Activated CD8-positive, alpha-beta memory T cell treated with anti-CD3 and anti-CD28 coated beads for 1 hour (primary cell): ENCODE results near the gene SHCBP1L.
"Not testable (repeated sequence)": the region's sequence is repeated elsewhere in the genome, so short reads cannot be mapped to it uniquely, and the experiment has no call there.

Source experiments
- DNase-seq, 2 donors: peaks; one replicate each; pipeline ENCODE4 v3.0.0-alpha.2; 2020; ENCODE audit warnings: low read depth in 1 of 2; ENCODE audit errors: extremely low read depth in 1 of 2

The SHCBP1L gene

DNA sequence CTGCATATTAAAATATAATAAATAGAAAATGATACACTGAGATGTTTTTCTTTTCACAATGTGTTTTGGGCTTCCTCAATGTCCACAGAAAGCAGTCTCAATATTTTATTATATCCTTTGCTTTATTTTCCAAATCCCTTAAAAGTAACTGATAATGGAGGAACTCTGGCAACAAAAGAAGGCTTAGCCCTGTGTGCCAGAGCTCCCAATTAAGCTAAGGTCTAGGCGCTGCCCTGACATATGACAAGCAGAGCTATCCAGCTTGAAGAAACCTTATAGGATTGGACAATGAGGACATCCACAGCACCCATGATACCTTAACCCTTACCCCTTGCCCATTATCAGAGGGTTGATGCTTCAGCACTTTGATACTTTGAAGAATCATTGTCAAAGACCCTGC lies 12.9 kb upstream of the SHCBP1L start:
- no peak for DNase-seq

DNA sequence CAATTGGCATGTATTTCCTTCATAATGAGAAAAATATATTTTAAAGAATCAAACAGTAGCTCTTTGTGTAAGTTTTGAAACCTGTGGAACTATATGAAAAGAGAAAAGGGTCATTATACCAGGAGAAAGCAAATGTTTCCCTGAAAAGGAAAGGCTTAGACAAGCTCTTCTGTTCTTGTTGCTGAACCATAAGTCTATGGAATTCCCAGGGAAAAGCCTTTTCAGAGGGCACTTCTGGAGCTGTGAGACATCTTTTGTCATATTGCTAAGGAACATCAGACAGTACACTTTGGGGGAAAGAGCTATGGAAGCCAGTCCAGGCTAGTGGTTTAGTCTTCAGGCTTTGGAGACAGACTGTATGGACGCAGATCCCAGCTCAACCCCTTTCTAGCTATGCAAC lies 12.1 kb upstream of the SHCBP1L start:
- no peak for DNase-seq

DNA sequence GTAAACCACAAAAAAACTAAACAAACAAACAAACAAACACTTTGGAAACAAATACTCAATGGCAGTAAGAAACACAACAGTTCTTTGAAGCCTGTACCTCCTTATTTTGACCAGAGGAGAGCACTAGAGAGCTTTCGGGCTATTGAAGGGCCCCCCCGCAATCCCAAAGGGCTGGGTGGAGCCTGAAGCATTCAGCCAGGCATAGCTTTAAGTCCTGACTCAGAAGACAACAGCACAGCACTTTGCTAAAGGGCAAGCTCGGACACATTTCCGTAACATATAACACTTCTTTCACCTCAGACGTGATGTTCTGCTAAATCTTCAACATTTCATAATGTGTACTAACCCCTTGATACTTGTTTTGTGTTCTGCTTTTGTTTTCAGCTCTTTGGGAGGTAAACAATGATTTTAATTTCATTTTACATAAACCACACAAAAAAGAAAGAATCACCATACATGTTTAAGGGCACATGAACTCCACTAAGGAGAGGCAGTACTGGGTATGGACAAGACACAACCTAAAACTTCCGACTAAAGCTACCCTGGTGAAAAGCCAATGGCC lies 9.7 kb upstream of the SHCBP1L start:
- DNase-seq: no peak

DNA sequence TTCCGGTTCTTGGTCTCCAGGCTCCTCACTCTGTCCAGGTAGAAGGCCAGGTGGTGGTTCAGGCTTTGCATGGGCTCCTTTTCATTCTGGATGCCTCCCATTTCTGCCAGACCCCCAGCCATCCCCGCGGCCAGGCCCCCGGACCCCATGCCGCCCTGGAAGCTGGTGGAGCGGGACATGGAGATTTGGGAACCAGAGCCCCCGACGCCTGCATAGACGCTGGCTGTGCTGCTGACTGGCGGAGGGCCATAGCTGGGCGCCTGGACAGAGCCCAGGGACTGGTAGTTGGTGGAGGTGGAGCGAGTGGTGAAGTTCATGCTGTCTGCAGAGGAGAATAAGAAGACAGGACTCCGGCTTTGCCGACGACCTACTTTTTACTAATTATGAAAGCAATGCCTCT lies 7.1 kb upstream of the SHCBP1L start:
- no peak for DNase-seq

DNA sequence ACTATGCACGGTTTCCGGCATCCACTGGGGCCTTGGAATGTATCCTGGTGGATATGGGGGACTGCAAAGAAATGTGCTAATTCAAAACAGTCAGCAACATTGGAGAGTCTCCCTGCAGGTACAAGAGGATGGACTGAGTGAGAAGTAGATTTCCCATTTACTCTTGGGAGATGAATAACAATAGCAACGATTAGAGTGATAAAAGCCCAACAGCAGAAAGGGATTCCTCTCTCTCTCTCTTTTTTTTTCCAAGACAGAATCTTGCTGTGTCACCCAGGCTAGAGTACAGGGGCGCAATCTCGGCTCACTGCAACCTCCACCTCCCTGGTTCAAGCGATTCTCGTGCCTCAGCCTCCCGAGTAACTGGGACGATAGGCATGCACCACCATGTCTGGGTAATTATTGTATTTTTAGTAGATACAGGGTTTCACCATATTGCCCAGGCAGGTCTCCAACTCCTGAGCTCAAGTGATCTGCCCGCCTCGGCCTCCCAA lies 5.0 kb upstream of the SHCBP1L start:
- no peak for DNase-seq

DNA sequence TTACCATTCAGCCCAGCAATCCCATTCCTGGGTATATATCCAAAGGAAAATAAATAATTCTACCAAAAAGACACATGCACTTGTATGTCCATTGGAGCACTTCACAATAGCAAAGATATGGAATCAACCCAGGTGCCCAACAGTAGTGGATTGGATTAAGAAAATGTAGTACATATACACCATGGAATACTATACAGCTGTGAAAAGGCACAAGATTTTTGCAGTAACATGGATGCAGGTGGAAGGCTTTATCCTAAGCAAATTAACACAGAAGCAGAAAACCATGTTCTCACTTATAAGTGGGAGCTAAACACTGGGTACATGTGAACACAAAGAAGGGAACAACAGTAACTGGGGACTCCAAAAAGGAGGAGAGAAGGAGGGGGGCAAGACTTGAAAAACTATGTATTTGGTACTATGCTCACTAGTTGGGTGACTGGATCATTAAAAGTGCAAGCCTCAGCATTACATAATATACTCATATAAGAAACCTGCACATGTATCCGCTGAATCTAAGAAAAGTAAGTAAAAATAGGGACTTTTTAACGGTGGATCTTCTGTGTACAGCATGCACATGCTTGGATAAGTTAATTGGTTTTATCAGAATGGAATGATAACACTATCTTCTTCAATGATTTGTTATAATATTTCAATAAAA lies 3.9 kb upstream of the SHCBP1L start:
- no peak for DNase-seq

DNA sequence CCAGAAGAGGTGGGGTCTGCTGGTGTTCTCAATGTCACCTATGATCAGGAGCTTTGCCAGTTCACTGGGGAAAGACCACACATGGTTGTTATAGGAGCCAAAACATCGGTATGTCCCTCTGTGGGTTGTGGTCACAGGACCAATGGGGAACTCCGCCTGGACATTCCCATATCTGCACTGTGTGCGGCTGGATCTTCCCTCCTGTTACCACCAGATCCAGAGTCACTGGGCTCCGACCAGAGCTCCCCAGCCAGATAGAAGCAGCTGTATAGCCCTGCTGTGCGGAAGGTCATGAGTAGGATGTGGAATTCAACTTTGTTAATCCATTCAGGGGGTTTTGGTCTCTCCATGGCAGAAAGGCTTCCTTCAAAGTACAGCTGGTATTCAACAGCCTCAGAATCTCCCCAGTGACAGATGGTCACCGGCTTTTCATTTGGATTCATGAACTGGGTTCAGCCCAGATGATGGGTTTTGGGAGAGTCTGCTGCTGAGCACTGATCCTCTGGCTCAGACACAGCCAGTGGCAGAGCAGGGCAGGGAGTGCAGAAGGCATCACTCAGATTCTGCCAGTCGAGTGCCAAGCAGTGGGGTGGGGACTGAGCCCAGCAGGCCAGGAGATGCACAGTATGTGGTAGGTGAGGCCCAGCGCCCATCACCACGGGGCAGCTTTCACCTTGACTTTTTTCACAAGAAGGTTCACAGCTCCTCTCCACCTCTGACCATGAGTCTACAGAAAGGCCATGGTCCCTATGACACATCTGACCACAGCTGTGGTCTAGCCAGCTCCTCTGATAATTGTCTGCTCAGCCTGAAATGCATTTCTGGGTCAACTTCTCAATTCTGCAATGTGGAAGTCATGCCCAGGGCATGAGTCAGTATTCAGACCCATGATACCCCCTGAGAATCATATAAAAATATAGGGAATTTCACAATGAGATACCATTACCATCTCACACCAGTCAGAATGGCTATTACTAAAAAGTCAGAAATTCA lies 2.9 kb upstream of the SHCBP1L start:
- DNase-seq: no peak

DNA sequence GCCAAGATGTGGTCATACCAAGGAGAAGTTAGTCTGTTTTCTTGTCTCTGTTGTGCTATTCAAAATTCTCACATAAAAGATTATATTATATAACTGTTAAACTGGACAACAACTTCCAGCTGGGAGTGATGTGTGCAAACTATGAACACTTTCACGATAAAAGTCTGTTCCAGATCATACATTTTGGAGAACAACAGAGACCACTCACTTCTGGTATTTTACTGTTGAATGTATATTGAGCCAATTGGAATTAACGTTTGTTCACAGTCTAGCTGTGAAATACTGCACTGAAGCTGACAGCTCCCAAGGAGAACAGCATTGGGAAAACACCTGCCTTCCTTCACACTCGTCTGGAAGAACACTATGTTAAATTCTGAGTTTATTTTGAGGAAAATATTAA lies 860 bp upstream of the SHCBP1L start:
- no peak for DNase-seq

DNA sequence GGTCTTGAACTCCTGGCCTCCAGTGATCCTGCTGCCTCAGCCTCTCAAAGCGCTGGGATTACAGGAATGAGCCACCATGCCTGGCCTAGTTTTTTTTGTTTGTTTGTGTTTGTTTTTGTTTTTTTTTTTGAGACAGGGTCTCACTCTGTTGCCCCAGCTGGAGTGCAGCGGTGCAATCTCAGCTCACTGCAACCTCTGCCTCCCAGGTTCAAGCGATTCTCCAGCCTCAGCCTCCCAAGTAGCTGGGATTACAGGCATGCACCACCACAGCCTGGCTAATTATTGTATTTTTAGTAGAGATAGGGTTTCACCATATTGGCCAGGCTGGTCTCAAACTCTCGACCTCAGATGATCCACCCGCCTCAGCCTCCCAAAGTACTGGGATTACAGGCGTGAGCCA lies 9.6 kb downstream of the SHCBP1L start:
- DNase-seq: not testable (repeated sequence)

DNA sequence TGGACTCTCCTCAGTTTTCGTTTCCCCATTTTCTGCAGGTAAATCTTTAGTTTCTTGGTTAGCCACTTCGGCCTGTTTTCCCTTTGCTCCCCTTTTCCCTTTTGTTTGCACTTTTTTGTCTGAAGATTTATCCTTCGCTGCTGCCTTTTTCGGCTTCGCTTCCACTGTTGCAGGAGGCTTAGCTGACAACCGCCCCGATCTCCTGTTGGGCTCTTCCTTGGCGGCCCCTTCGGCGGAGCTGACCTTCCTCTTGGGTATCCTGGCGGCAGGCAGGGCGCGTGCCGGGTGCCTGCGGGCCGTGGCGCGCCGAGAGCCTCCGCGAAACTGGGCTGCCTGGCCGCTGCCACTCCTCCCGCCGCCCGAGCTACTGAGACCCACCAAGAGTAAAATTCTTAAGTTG lies 10.8 kb downstream of the SHCBP1L start:
- DNase-seq: not testable (repeated sequence)

DNA sequence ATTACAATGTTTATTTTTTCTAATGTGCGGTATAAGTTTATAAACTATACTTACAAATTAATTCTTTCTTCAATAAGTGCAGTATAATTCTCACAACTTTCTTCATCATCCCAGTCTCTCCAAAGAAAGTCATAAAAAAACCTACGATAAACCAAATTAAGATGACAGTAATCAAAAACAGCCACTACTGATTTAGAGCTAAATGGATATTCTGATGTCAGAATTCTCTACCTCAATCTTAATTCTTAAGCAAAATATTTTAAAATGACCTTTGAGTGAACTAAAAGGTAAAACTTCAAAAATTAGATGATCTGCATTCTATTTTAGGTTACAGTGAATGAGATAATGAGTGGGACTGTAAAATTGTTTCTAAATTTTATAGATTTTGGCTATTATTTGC lies 13.6 kb downstream of the SHCBP1L start:
- DNase-seq: no peak

DNA sequence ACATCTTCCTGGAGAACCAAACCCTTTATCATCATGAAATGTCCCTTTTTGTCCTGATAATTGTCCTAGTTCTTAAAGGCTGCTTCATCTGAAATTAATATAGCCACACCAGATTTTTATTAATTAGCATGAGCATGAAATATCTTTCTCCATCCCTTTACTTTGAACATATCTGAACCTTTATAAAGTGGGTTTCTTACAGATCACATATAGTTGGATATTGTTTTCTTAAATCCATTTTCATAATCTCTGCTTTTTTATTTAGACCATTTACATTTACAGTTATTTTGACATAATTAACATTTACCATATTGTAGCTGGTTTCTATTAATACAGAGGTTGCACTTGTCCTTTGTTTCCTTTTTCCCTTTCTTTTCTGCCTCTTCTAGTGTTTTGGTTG lies 17.2 kb downstream of the SHCBP1L start:
- no peak for DNase-seq

DNA sequence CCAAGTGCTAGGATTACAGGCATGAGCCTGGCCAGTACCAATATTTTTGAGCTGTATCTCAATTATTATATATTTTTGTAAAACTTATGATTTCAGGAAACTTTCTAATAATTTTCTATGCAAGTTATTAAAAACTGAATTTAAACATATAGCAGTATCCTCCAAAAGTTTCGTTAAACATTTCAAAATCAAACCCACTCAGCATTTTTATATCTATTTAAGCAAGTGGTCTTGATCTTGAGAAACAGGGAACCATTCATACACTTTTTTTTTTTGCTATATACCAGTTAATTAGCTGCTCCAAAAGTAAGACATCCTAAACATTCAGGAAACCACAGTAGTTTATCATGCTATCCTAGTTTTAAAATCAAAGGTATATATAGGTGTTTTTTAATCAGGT lies 22.0 kb downstream of the SHCBP1L start:
- DNase-seq: no peak

DNA sequence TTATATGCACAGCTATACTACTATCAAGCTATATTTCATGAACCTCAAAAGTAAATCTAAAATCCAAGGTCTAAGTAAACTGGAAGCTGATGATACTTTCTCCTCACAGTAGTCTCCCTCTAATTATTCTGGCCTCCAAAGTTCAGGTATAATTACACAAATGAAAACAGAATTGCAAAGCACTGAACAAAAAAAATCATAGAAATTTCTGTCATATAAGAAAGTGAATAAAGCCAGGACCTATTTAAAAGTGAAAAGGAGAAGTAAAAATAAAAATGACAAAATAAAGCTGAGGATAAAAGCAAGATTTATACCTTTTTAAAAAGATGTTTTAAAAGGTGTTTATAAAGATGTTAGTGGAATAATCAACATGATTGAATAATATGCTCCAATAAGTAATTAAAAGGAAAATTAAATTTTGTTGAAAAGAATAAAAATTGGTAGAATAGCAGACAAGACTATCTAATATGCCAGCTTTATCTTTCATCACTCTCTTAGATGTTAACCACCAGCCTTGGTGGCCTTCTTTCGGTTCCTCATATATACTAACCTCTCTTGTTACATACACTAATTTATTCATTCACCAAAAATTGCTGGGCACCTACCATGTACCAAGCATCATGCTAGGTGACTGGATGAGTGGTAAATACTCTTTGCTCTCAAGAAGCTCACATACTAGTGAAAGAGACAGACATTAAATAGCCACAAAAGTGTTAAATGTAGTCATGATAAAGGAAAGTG lies 25.1 kb downstream of the SHCBP1L start:
- no peak for DNase-seq

DNA sequence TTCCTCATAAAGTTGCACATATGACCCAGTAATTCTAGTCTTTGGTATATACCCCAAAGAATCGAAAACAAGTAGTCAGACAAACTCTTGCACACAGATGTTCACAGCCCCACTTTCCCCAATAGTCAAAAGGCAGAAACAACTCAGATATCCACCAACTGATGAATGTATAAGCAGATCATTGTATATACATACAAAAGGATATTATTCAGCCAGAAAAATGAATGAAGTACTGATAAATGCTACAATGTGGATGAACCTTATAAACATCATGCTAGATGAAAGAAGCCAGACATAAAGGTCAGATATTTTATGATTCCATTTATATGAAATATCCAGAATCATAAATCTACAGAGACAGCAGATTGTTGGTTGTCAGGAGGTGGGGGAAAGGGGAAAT lies 27.3 kb downstream of the SHCBP1L start:
- DNase-seq: no peak

DNA sequence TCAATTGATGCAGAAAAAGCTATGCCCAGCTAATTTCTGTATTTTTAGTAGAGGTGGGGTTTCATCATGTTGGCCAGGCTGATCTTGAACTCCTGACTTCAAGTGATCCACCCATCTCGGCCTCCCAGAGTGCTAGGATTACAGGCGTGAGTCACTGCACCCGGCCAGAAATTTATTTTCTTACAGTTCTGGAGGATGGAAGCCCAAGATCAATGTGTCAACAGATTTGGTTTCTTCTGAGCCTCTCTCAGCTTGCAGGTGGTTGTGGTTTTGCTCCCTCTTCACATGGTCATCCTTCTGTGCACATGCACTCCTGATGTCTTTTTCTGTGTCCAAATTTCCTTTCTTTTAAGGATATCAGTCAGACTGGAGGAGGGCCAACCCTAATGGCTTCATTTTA lies 35.6 kb downstream of the SHCBP1L start:
- no peak for DNase-seq

DNA sequence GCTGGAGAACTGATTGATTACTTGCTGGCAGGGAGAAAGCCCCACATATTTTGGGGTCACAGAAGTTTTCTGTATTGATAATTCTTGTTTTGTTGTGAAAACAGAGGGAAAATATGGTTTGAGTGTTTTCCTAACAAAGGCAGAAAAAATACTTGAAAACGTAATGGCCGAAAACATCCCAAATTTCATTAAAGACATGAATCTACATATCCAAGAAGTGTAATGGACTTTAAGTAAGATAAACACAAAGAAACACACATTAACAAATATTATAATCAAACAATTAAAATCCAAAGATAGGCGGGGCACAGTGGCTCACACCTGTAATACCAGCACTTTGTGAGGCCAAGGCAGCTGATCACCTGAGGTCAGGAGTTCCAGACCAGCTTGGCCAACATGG lies 39.6 kb downstream of the SHCBP1L start:
- no peak for DNase-seq

DNA sequence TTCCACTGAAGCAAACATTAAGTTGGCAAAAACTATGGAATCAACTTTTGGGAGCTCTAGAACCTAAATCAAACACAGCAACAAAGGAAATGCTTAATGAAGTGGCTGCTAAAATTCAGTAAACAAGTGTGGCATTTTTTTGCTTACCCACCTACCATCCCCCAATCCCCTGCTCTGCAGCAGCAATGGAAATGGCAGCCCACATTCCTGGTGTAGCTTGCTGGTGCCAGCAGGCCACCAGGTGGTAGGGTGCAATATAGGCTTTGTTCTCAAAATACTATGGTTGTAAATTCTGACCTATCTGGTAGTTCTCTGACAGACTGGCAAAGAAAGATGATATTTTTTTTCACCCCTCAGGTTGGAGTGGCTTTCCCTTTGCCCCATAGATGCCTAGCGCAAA lies 42.8 kb downstream of the SHCBP1L start:
- no peak for DNase-seq

DNA sequence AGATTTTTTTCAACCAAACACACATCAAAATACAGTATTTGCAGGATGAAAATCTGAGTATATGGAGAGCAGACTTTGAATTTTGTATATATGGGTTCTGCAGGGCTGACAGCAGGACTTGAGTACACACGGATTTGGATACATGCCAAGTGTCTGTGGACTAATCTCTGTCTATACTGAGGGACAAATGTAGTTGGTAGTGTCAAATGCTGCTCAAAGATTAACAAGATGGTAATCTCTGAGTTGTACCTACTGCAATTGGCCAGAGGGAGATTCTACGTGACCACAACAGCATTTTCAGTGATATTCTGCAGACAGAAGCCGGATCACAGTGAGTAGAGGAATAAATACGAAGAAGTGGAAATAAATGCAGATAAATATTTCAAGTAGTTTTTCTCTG lies 43.4 kb downstream of the SHCBP1L start:
- DNase-seq: no peak

DNA sequence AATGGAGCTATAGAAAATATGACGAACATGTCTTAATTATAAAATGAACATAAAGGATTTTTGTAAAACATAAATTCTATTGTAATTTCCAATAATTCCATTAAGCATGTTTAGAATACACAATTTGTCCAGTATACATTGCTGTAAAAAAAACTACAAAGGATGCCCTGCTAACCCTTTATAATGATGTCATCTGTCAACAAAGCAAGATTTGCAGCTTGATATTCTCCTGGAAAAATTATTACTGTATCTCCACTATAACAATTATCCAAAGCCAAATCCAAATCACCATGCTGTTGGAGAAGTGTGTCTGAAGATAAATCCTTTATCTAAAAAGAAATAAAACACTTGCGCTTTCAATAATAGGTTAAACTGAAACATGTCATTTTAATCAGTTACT lies 47.6 kb downstream of the SHCBP1L start:
- no peak for DNase-seq

DNA sequence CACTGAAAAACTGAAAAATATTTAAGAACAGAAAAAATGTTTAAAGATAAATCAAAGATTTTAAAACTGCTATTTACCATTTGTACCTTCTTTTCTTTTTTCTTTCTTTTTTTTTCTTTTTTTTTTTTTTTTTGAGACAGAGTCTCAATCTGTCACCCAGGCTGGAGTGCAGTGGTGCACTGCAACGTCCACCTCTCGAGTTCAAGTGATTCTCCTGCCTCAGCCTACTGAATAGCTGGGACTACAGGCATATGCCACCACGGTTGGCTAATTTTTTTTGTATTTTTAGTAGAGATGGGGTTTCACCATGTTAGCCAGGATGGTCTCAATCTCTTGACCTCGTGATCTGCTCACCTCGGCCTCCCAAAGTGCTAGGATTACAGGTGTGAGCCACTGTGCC lies 51.0 kb downstream of the SHCBP1L start:
- DNase-seq: not testable (repeated sequence)
